Thyroid gland (tissue), 4 donors: Measurements from ENCODE around the gene ZNRF1.

ENCODE experiments used
- POLR2A ChIP-seq, 2 donors: fragments of 450-650 bp; IDR thresholded peaks; one replicate each; pipeline ENCODE4 v1.6.1; 2017; ENCODE audit warnings: antibody characterized with exemption in 2 of 2, mild to moderate bottlenecking in 2 of 2, moderate library complexity in 1 of 2
- TF ChIP-seq, protein P1 (sequence below), 6 experiments: fragments of 200-600 bp in 3 of 6; fragments of 450-650 bp in 3 of 6; sonication (generic) in 3 of 6; IDR thresholded peaks; one replicate each; pipeline ENCODE4 v1.5.1; 2016 to 2019; ENCODE audit warnings: antibody characterized with exemption in 6 of 6, mild to moderate bottlenecking in 2 of 6, inconsistent platforms in 1 of 6, moderate library complexity in 1 of 6

DNA sequence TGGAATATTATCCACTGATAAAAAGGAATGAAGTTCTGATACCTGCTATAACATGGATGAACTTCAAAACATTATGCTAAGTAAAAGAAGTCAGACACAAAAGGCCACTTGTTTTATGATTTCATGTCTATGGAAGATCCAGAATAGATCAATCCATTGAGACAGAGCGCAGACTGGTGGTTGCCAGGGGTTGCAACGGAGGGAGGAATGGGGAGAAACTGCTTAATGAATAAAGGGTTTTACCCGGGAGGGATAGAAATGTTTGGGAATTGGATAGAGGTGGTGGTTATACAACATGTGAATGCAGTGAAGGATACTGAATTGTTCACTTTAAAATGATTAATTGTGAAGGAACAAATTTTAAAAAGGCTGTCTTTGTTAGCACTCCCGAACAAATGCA is 44.1 kb upstream of the ZNRF1 start:
- TF ChIP-seq, protein P1, sequence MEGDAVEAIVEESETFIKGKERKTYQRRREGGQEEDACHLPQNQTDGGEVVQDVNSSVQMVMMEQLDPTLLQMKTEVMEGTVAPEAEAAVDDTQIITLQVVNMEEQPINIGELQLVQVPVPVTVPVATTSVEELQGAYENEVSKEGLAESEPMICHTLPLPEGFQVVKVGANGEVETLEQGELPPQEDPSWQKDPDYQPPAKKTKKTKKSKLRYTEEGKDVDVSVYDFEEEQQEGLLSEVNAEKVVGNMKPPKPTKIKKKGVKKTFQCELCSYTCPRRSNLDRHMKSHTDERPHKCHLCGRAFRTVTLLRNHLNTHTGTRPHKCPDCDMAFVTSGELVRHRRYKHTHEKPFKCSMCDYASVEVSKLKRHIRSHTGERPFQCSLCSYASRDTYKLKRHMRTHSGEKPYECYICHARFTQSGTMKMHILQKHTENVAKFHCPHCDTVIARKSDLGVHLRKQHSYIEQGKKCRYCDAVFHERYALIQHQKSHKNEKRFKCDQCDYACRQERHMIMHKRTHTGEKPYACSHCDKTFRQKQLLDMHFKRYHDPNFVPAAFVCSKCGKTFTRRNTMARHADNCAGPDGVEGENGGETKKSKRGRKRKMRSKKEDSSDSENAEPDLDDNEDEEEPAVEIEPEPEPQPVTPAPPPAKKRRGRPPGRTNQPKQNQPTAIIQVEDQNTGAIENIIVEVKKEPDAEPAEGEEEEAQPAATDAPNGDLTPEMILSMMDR (IDR thresholded peaks at IDR 0.05) = no peak
- no peak for TF ChIP-seq POLR2A (IDR thresholded peaks at IDR 0.05)
